Thoracic aorta (tissue), 2 donors: ENCODE results near the gene RAB34. TPM values are rescaled to one million over a fixed set of nuclear protein-coding genes. Genes with fewer than 3 reads are reported as not detected.

Experiments
- ATAC-seq: fragments of 150-250 bp; one replicate; pipeline ENCODE4 v1.8.0; 2017; ENCODE audit warnings: low read depth; ENCODE audit not compliant: insufficient number of reproducible peaks, low FRiP score
- DNase-seq: peaks from one replicate; pipeline ENCODE4 v3.0.0-alpha.2; 2020; ENCODE audit warnings: low spot score
- H3K27ac ChIP-seq, 2 donors: fragments of 200-600 bp; sonication (generic); 1 replicate in 1 of 2; 2 replicates in 1 of 2; pipeline ENCODE4 v1.5.1; 2016; ENCODE audit warnings: mild to moderate bottlenecking in 2 of 2, moderate library complexity in 2 of 2
- H3K27me3 ChIP-seq: fragments of 200-600 bp; sonication (generic); replicated peaks from 2 replicates; pipeline ENCODE4 v1.6.0; 2016; ENCODE audit warnings: mild to moderate bottlenecking; ENCODE audit not compliant: insufficient read depth
- H3K36me3 ChIP-seq: fragments of 200-600 bp; sonication (generic); one replicate; pipeline ENCODE4 v1.5.1; 2016
- H3K4me1 ChIP-seq, 2 donors: fragments of 200-600 bp; sonication (generic); 1 replicate in 1 of 2; 2 replicates in 1 of 2; pipeline versions ENCODE4 v1.5.1 to v1.6.0; 2016; ENCODE audit warnings: low read depth in 2 of 2, mild to moderate bottlenecking in 1 of 2; ENCODE audit not compliant: control insufficient read depth in 1 of 2
- H3K4me3 ChIP-seq: fragments of 200-600 bp; sonication (generic); 2 replicates; pipeline ENCODE4 v1.5.1; 2016; ENCODE audit warnings: mild to moderate bottlenecking
- H3K9me3 ChIP-seq: fragments of 200-600 bp; sonication (generic); 2 replicates; pipeline ENCODE4 v1.5.1; 2016
- total RNA-seq, 2 donors: library from RNA; depleted of rRNA; stranded (reverse); fragments of >200 nt; gene quantifications; one replicate each; pipeline versions ENCODE4 v1.1.0 to v1.2.3, GENCODE V29; 2016
- TF ChIP-seq, protein P1 (sequence below): fragments of 200-600 bp; sonication (generic); IDR thresholded peaks from one replicate; pipeline ENCODE4 v1.5.1; 2019; ENCODE audit warnings: antibody characterized with exemption

Gene RAB34
- total RNA-seq, 2 donors from 2014 or later = 288 to 381 TPM

DNA sequence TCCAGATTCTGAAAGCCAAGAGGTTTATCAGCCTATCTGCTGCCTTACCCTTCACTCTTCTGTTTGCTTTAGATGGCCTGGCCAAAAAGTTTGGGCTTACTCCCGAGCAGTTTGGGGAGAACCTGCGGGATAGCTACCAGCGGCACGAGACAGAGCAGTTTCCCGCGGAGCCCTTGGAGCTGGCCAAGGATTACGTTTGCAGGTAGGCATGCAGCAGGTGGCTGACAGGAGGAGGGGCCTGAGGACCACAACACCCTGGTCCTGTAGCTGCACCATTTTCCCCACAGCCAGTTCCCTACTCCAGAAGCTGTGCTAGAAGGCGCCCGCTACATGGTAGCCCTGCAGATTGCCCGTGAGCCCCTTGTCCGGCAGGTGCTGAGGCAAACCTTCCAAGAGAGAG, 35.0 kb downstream of the RAB34 start:
- no peak for DNase-seq
- Histone ChIP-seq H3K9me3 (no peaks in the 10 kb centered on the region), H3K4me3 (no peak overlapping the region), H3K27ac (no peak overlapping the region), H3K27me3 (no peaks in the 10 kb centered on the region), H3K4me1 (no peaks in the 10 kb centered on the region), H3K36me3 (peaks cover 89% of the 10 kb centered on the region)
- ATAC-seq = no peak
- TF ChIP-seq, protein P1, sequence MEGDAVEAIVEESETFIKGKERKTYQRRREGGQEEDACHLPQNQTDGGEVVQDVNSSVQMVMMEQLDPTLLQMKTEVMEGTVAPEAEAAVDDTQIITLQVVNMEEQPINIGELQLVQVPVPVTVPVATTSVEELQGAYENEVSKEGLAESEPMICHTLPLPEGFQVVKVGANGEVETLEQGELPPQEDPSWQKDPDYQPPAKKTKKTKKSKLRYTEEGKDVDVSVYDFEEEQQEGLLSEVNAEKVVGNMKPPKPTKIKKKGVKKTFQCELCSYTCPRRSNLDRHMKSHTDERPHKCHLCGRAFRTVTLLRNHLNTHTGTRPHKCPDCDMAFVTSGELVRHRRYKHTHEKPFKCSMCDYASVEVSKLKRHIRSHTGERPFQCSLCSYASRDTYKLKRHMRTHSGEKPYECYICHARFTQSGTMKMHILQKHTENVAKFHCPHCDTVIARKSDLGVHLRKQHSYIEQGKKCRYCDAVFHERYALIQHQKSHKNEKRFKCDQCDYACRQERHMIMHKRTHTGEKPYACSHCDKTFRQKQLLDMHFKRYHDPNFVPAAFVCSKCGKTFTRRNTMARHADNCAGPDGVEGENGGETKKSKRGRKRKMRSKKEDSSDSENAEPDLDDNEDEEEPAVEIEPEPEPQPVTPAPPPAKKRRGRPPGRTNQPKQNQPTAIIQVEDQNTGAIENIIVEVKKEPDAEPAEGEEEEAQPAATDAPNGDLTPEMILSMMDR = no peak

DNA sequence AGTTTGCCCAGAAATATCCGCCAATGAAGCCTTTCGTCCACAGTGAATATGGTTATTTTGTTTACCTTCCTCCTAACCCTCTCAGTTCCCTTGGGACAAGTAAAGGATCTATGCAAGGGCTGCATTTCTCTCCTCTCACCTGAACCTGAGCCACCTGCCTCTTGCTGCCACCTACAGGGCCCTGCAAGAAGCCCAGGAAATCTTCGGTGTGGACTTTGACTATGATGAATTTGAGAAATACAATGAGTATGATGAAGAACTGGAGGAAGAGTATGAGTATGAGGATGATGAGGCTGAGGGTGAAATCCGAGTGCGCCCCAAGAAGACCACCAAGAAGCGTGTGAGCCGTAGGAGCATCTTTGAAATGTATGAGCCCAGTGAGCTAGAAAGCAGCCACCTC, 41.7 kb downstream of the RAB34 start:
- TF ChIP-seq, protein P1 = no peak
- ATAC-seq = no peak
- no peak overlapping the region for H3K4me3 ChIP-seq
- H3K4me1 ChIP-seq = no peaks in the 10 kb centered on the region
- no peak overlapping the region for H3K27ac ChIP-seq
- H3K36me3 ChIP-seq = peaks cover 94% of the 10 kb centered on the region
- no peak for DNase-seq
- H3K9me3 ChIP-seq = no peaks in the 10 kb centered on the region
- no peaks in the 10 kb centered on the region for H3K27me3 ChIP-seq

DNA sequence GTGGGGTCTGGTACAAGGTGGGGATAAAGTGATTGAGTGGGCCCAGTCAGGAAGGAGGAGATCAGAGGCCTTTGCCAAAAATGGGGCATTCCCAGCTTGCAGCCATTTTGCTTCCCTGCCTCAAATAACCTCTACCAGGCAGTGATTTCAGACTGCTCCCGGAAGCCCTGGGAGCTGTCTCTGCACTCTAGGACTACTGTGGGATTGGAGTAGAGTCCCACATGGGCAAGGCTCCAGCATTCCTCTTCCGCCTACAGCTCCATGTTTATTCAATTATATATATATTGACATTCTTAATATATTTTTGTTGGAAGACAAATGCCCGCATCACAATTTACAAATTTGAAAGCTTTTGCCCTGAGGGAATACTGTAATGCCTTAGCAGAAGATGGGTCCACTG, 42.2 kb downstream of the RAB34 start:
- Histone ChIP-seq H3K4me3 (no peak overlapping the region), H3K4me1 (no peaks in the 10 kb centered on the region), H3K9me3 (no peaks in the 10 kb centered on the region), H3K36me3 (peaks cover 93% of the 10 kb centered on the region), H3K27me3 (no peaks in the 10 kb centered on the region), H3K27ac (no peak overlapping the region)
- ATAC-seq (no peak), DNase-seq (no peak)
- TF ChIP-seq, protein P1 = no peak

DNA sequence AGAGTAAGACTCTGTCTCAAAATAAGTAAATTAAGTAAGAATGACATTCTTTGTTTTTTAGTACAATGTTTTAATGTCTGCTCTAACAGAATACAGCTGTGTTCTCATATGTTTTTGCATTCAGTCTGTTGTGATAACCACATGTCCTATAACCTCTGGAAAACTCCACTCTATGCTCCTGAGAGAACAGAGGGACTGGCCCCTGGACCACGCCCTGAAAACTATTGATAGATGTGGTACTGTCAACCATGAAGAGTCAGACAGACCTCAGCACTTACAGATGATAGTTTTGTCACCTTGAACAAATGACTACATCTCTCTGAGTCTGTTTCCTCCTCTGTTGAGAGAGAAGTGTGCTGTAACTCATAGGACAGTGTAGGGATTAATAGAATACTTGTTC, 47.8 kb downstream of the RAB34 start:
- Histone ChIP-seq H3K27ac (no peak overlapping the region), H3K9me3 (no peaks in the 10 kb centered on the region), H3K27me3 (no peaks in the 10 kb centered on the region), H3K36me3 (peaks cover 47% of the 10 kb centered on the region), H3K4me1 (peaks cover 0 to 1% of the 10 kb centered on the region in 2 donors), H3K4me3 (no peak overlapping the region)
- ATAC-seq (no peak), DNase-seq (no peak)
- TF ChIP-seq, protein P1 = no peak

DNA sequence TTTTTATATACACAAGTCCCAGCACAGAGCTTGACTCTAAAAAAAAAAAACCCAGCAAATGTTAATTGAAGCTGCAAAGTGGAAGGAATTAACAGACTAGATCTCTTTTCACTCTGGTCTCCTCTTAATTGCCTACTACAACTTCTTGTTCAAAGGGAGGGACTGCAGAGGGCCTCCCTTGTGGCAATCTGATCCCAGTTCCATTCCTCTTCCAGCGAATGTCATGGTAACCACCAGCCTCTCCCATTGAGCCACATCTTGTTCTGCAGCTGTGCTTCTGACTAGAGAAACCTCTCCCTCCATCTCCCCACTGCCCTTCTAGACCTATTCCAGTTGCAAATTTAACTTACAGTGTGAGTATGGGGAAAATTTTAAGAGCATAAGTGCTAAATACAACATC, 49.8 kb downstream of the RAB34 start:
- Histone ChIP-seq H3K4me3 (no peak overlapping the region), H3K36me3 (peaks cover 27% of the 10 kb centered on the region), H3K27ac (no peak overlapping the region), H3K9me3 (no peaks in the 10 kb centered on the region), H3K27me3 (no peaks in the 10 kb centered on the region), H3K4me1 (peaks cover 5 to 22% of the 10 kb centered on the region in 2 donors)
- TF ChIP-seq, protein P1 = no peak
- no peak for DNase-seq
- no peak for ATAC-seq
